ENCODE results near the gene GGNBP2.
A peak's percentile ranks its signal among the peaks of the same experiment; 100 is the strongest.
"Not testable (repeated sequence)": the region's sequence is repeated elsewhere in the genome, so short reads cannot be mapped to it uniquely, and the experiment has no call there.

The GGNBP2 gene

GRCh38 chr17:36605028-36605427 lies 60.3 kb downstream of the GGNBP2 start:
- DNase-seq: not testable (repeated sequence)

GRCh38 chr17:36608280-36608679 lies 63.6 kb downstream of the GGNBP2 start:
- DNase-seq: no peak

GRCh38 chr17:36608794-36609497 lies 64.2 kb downstream of the GGNBP2 start:
- DNase-seq: peak; percentile 67

- no peak for DNase-seq
These were observed 64.8 kb downstream of the GGNBP2 start for GRCh38 chr17:36609498-36609862.

GRCh38 chr17:36610474-36610873 lies 65.8 kb downstream of the GGNBP2 start:
- DNase-seq: peak; percentile 56

- DNase-seq: no peak
These were observed 66.8 kb downstream of the GGNBP2 start for GRCh38 chr17:36611345-36612072.

GRCh38 chr17:36612323-36612722 lies 67.6 kb downstream of the GGNBP2 start:
- no peak for DNase-seq

- no peak for DNase-seq
These were observed 68.4 kb downstream of the GGNBP2 start for GRCh38 chr17:36613155-36613554.

- no peak for DNase-seq
These were observed 69.4 kb downstream of the GGNBP2 start for GRCh38 chr17:36614081-36614480.

- DNase-seq: no peak
These were observed 70.2 kb downstream of the GGNBP2 start for GRCh38 chr17:36614933-36615332.

- DNase-seq: no peak
These were observed 71.6 kb downstream of the GGNBP2 start for GRCh38 chr17:36616061-36617029.

- DNase-seq: no peak
These were observed 73.1 kb downstream of the GGNBP2 start for GRCh38 chr17:36617773-36618172.

GRCh38 chr17:36623281-36623680 lies 78.6 kb downstream of the GGNBP2 start:
- peak; percentile 14 for DNase-seq

- DNase-seq: no peak
These were observed 80.5 kb downstream of the GGNBP2 start for GRCh38 chr17:36625188-36625587.

- DNase-seq: no peak
These were observed 82.4 kb downstream of the GGNBP2 start for GRCh38 chr17:36627101-36627500.

- no peak for DNase-seq
These were observed 83.9 kb downstream of the GGNBP2 start for GRCh38 chr17:36628576-36628975.

GRCh38 chr17:36629252-36629847 lies 84.6 kb downstream of the GGNBP2 start:
- DNase-seq: peak; percentile 82

- DNase-seq: no peak
These were observed 85.3 kb downstream of the GGNBP2 start for GRCh38 chr17:36629970-36630502.

- peak; percentile 41 for DNase-seq
These were observed 86.3 kb downstream of the GGNBP2 start for GRCh38 chr17:36631022-36631421.

- DNase-seq: no peak
These were observed 88.4 kb downstream of the GGNBP2 start for GRCh38 chr17:36632916-36633771.
